Sigmoid colon (tissue), 3 donors: ENCODE measurements around the gene FNIP1.

Experiments used
- POLR2A ChIP-seq, 2 donors: fragments of 450-650 bp; IDR thresholded peaks; one replicate each; pipeline ENCODE4 v1.6.1; 2016; ENCODE audit warnings: antibody characterized with exemption in 2 of 2, mild to moderate bottlenecking in 2 of 2, moderate library complexity in 2 of 2
- TF ChIP-seq, protein P1 (sequence below), 4 experiments: fragments of 450-650 bp in 3 of 4; fragments of 200-600 bp in 1 of 4; IDR thresholded peaks; one replicate each; pipeline ENCODE4 v1.5.1; 2016 to 2019; ENCODE audit warnings: antibody characterized with exemption in 4 of 4, mild to moderate bottlenecking in 3 of 4, moderate library complexity in 2 of 4

DNA sequence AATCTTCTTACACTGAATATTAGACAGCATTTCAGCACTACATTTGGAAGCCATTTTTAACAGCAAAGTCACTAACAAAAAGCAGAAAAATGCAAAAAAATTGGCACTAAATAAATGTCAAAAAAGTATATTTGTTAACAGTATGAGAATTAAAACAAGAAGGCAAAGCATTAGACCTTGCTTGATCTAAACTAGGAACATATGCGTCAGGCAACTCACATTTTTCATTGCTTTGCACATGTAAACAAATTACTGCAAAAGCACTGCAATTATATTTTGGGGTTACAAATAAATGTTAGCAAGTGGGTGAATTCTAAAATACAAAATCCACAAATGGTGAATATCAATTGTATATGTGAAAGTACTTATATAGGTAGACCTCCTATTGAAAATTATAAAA lies 112.8 kb downstream of the FNIP1 start:
- TF ChIP-seq, protein P1, sequence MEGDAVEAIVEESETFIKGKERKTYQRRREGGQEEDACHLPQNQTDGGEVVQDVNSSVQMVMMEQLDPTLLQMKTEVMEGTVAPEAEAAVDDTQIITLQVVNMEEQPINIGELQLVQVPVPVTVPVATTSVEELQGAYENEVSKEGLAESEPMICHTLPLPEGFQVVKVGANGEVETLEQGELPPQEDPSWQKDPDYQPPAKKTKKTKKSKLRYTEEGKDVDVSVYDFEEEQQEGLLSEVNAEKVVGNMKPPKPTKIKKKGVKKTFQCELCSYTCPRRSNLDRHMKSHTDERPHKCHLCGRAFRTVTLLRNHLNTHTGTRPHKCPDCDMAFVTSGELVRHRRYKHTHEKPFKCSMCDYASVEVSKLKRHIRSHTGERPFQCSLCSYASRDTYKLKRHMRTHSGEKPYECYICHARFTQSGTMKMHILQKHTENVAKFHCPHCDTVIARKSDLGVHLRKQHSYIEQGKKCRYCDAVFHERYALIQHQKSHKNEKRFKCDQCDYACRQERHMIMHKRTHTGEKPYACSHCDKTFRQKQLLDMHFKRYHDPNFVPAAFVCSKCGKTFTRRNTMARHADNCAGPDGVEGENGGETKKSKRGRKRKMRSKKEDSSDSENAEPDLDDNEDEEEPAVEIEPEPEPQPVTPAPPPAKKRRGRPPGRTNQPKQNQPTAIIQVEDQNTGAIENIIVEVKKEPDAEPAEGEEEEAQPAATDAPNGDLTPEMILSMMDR (IDR thresholded peaks at IDR 0.05) = no peak
- no peak for TF ChIP-seq POLR2A (IDR thresholded peaks at IDR 0.05)
